KBM-7 (cell line): ENCODE measurements around the gene ZNF454.

Experiments used
- DNase-seq: peaks from one replicate; pipeline ENCODE4 v3.0.0-alpha.2; 2015
- in situ Hi-C: fragments of 300-500 bp; cut with MboI; formaldehyde crosslinking; loops from 2 replicates; pipeline ENCODE4 v1.14.3; 2020; ENCODE audit warnings: low sequenced_read_pairs, low pct_unique_long_range_greater_than_20kb, mixed read lengths

Gene ZNF454

DNA sequence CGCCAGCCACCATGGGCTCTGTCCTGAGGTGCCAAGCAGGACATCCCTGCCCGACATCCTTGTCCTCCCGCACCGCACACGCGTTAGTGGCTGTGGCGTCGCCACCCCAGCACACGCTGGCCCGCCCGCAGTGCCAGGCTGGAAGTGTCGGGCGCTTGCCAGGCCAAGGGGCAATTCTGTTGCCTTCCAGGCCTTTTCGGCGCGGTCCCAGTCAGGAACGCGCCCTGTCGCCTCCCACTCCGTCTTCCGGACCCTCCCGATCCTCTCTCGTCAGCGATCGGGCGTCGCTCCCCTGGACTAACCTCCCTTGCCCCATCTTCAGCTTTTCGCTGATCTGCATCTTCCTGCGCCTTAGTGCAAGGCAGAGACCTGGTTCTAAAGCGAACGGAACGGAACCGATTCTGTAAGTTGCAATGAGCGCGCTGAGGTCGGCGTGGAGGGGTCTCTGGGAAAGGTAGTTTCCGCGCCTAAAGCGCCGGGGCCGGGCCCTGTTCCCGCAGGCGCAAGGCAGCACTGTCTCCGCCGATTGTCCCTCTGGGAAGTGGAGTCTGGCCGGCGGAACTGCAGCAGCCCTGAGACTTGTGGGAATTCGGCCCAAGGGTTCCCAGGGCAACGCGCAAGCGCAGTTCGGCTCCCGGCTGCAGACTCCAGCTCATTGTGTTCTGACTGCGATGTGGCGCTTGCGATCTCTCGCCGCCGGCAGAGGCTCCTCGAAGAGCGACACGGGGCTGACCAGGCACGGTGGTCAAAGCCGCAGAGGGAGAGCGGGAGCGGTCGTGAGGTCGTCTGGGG lies at the start of gene ZNF454:
ZNF454 (plus strand) TSS at position 630 of the 792 bp plus-strand sequence. CDS start 1,594 bp downstream, outside the sequence.
- no peak for DNase-seq
- in situ Hi-C loops: no loop called here

DNA sequence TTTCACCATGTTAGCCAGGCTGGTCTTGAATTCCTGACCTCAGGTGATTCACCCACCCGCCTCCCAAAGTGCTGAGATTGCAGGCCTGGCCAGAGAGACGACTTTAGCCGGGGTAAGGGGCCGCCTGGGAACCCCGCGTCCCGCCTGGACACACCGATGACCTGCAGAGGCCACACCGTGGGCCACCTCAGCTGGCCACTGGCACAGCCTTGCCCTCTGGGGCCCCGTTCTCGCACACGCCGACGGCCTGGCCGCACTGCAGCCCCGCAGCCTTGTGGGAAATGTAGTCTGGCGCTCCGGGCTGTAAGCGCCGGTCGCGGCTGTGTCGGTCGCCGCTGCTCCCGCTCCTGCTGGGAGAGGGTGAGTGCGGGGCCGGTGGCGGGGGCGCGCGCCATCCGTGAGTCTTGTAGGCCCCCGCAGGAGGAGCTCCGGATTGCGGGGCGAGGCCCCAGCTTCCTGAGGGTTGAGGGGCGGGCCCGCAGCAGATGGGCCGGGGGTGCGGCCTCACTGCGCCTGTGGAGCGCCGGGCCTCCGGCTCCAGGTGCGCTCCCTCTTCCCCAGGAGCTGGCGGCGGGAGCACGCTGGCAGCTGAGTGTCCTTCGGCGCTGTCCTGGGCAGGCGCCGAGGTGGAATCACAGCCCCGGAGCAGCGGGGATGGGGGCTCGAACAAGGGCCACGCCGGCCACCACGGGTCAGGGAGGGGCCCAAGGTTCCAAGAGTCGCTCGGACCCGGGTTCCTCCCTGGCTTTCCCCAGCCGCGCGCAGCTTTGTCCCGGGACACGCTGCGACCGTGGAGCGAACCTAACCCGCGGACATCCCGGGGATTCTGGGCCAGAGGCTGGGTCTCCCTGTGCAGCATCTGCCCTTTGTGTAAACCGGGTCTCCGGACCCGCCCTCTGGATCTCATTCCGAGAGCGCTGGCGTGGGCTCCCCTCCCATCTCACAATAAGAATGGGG lies 45.1 kb upstream of the ZNF454 start, which contains the start of gene ZFP2:
ZFP2 (plus strand) TSS at position 299 of the 957 bp plus-strand sequence. CDS start 35,401 bp downstream, outside the sequence.
- in situ Hi-C loops: no loop called here
- DNase-seq: no peak

GRCh38 chr5:178899289-178899688 lies 41.7 kb upstream of the ZNF454 start:
- in situ Hi-C loops: no loop called here
- no peak for DNase-seq

DNA sequence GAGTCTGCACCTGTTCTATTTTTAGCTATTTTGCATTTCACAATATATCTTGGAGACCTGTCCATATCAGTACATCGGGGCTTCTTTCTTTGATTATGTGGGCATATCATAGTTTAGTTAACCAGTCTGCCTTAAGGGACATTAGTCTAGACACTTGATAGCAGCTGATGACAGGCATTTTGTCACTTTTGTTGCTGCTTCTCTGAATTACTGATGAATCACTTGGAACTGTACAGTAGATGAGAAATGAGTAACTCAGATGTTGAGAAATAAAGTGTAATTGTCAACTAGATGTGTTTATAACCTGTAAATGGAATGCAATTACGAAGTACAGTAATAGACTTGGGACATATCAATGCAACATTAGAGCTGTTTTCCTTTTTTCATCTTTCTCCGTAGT lies 38.1 kb upstream of the ZNF454 start:
- no peak for DNase-seq
- in situ Hi-C loops: no loop called here

DNA sequence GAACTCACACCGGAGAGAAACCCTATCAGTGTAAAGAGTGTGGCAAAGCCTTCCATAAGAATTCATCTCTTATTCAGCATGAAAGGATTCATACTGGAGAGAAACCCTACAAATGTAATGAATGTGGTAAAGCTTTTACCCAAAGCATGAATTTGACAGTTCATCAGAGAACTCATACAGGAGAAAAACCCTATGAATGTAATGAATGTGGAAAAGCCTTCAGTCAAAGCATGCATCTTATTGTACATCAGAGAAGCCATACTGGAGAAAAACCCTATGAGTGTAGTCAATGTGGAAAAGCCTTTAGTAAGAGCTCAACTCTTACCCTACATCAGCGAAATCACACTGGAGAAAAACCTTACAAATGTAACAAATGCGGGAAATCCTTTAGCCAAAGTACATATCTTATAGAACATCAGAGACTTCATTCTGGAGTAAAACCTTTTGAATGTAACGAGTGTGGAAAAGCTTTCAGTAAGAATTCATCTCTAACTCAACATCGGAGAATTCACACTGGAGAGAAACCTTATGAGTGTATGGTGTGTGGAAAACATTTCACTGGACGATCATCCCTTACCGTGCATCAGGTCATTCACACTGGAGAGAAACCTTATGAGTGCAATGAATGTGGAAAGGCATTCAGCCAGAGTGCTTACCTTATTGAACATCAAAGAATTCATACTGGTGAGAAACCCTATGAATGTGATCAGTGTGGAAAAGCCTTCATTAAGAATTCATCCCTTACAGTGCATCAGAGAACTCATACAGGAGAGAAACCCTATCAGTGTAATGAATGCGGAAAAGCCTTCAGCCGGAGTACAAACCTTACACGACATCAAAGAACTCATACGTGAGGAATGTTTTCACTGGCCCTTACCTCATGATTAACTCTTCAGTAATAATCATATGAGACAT lies 8.9 kb upstream of the ZNF454 start:
- in situ Hi-C loops: no loop called here
- no peak for DNase-seq

DNA sequence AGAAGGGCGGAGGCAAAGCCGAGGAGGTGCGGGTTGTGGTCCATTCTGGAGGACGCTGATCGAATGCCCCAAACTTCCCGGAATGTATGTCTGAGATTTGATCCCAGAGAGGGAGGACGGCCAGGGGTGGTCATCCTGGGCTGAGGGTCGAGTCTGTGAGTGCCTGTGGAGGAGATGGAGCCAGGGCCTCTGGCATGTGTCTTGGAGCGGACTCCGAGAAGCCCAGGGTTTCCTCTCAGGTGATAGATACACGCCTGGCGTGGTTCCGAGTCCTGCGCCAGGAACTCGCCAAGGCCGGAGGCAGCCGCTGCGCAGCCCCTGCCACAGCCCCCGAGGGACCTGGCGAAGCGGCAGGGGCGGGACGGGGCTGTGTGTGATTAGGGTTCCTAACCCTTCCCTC lies 363 bp downstream of the ZNF454 start:
- no peak for DNase-seq
- in situ Hi-C loops: no loop called here

DNA sequence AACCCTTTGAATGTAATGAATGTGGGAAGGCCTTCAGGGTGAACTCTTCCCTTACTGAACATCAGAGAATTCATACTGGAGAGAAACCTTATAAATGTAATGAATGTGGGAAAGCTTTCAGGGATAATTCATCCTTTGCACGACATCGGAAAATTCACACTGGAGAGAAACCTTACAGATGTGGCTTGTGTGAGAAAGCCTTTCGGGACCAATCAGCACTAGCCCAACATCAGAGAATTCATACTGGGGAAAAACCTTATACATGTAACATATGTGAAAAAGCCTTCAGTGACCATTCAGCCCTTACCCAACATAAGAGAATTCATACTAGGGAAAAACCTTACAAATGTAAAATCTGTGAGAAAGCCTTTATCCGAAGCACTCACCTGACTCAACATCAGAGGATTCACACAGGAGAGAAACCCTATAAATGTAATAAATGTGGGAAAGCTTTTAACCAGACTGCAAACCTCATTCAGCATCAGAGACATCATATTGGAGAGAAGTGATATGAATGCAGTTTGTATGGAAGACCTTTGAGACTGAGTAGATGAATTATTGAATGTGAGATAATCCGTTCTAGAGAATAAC lies 24.6 kb downstream of the ZNF454 start:
- no peak for DNase-seq
- in situ Hi-C loops: no loop called here

- in situ Hi-C loops: no loop called here
- DNase-seq: no peak
Observed at GRCh38 chr5:178981381-178981780, 40.4 kb downstream of the ZNF454 start.

GRCh38 chr5:178982941-178983340 lies 41.9 kb downstream of the ZNF454 start:
- no peak for DNase-seq
- in situ Hi-C loops: no loop called here

- in situ Hi-C loops: no loop called here
Observed at GRCh38 chr5:178983728-178984127, 42.7 kb downstream of the ZNF454 start.

DNA sequence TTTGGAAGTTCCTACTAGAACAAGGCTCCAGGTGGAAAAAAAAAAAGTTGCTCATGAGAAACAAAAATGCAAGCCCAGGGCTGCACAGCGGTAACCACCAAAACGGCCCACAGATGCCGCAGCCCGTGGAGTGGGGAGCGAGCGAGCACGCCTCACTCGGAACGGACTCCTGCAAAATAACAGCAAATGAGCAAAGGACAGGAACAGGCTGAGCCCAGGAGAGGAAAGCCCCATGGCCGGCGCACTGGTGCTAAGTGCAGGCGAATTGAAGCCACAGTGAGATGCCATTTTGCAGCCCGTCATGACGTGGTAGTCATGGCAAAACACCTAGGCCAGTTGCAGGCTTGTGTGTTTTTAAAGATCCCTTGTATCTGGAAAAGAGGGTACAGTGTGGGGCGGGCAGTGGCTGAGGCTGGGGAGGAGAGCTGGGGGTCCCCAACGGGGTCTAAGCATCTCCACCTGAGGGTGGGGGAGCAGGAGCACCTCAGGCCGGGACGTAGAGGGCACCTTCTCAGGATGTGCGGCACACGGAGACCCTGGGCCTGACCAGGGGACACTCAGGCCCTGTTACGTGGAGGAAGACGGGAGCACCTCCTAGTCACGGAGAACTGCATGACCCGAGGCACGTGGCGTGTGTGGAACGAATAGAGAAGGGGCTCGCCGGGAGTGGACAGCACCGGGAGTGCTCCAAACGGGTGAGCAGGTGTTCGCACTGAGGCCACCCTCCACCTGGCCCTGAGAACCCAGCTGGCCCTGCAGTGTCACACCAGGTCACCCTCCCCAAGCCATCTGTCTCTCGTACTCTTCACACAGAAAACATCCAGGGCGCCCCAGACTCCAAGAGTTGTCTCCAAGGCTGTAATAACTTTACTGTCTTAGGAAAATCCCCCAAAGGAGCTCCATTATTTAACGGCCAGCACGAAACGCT lies 43.4 kb downstream of the ZNF454 start:
- DNase-seq: no peak
- in situ Hi-C loops: no loop called here

More at GRCh38 chr5:178983728-178984127, 42.7 kb downstream of the ZNF454 start:
- no peak for DNase-seq

- DNase-seq: no peak
- in situ Hi-C loops: no loop called here
Observed at GRCh38 chr5:178986326-178986960, 45.4 kb downstream of the ZNF454 start.

- no peak for DNase-seq
- in situ Hi-C loops: no loop called here
Observed at GRCh38 chr5:178988436-178989220, 47.6 kb downstream of the ZNF454 start.

- in situ Hi-C loops: no loop called here
- no peak for DNase-seq
Observed at GRCh38 chr5:178989311-178989710, 48.3 kb downstream of the ZNF454 start.

DNA sequence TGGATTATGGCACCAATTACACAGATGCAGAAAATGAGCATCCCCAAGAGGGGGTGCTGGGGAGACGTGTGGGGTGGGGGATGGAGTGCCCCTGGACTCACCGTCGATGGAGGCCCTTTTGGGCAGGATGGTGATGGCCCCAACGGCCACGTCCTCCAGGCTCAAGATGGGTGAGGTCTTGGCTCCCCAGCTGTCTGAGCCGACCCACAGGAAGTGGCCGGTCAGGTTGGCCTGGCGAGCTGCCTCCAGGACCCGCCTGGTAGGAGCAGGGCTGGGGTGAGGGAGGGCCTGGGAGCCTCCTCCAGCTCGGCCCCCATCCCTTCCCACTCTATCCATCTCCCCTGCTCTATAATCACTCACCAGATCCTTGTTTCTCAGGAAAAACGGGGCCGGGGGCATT lies 49.5 kb downstream of the ZNF454 start:
- in situ Hi-C loops: no loop called here
- DNase-seq: no peak
